Measurements from ENCODE around the gene CCDC188.

DNA sequence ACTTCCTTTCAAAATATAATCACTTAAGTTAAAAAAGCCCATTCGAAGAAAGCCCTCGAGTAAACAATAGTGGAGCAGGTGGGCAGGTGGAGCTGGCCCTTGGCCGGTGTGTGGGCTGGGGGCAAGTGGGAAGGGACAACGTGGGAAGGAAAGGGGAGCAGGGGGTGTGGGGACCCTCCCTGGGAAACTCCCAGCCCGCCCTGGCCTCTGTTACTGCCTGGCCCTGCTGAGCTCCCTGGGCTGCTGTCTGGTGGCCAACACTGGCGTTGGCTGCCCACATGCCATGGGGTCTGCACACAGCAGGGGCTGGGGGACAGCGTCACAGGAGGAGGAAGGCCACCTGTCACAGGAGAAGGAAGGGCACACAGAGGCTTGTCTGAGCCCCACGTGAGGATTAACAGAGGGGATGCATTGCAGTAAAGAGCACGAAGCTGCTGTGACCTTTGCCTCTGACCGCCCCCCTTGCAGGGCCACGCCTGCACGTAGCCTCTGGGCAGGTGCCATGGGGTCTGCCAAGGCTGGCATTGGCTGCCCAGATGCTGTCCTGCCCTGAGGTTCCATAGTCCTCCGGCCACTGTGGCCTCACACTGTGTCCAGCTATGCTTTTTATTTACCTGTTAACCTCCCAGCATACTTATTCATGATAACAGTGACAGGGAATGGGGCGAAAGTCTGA lies 36.2 kb upstream of the CCDC188 start:
- TF ChIP-seq FOXA1 (IDR thresholded peaks at IDR 0.05) (no peak), HDGF (IDR thresholded peaks at IDR 0.05; ENCODE audit: borderline replicate concordance) (no peak), ARNT (IDR thresholded peaks at IDR 0.05) (no peak), SUZ12 (IDR thresholded peaks at IDR 0.05) (no peak)
